Colonic mucosa (tissue), 4 donors: ENCODE data around the gene KRT25. TPM values are rescaled to one million over a fixed set of nuclear protein-coding genes. Genes with fewer than 3 reads are reported as not detected.
"Not testable (repeated sequence)": the region's sequence is repeated elsewhere in the genome, so short reads cannot be mapped to it uniquely, and the experiment has no call there.

Source experiments
- DNase-seq: peaks from one replicate; pipeline ENCODE4 v3.0.0-alpha.2; 2020
- H3K27ac ChIP-seq: fragments of 200-600 bp; one replicate; pipeline ENCODE4 v1.8.0; 2021
- H3K27me3 ChIP-seq: fragments of 200-600 bp; one replicate; pipeline ENCODE4 v1.8.0; 2021
- H3K36me3 ChIP-seq: fragments of 200-600 bp; one replicate; pipeline ENCODE4 v1.8.0; 2021
- H3K4me1 ChIP-seq: fragments of 200-600 bp; one replicate; pipeline ENCODE4 v1.8.0; 2021; ENCODE audit warnings: mild to moderate bottlenecking
- H3K4me3 ChIP-seq: fragments of 200-600 bp; one replicate; pipeline ENCODE4 v1.8.0; 2021
- H3K9ac ChIP-seq, 2 donors: one replicate each; pipeline ENCODE4 v1.7.0; 2013; ENCODE audit warnings: control low read depth in 2 of 2, low read depth in 2 of 2, low read length in 2 of 2
- H3K9me3 ChIP-seq: fragments of 200-600 bp; one replicate; pipeline ENCODE4 v1.8.0; 2021
- intact Hi-C: fragments of 100-400 bp; cut with DNase I; formaldehyde crosslinking; loops from one replicate; pipeline ENCODE4 v1.14.1; 2022
- total RNA-seq, 2 donors: library from RNA; stranded (reverse); fragmentation: NEBNext Ultra II Directional in 1 of 2; extraction: Animal tissue kit (Norgen Biotek cat#: 25700) in 1 of 2; gene quantifications; one replicate each; pipeline ENCODE4 v1.2.1, GENCODE V29; 2021
- TF ChIP-seq, protein P1 (sequence below): fragments of 200-600 bp; IDR thresholded peaks from one replicate; pipeline ENCODE4 v1.8.0; 2022; ENCODE audit warnings: antibody characterized with exemption, mild to moderate bottlenecking
- donor health status: healthy.
- donor health status: DM: no; HTN: no; CAD: no.
- donor health status: DM: no; HTN: no; CAD: no.

KRT25 gene
- total RNA-seq, 2 donors from 2014 or later, result not detected

GRCh38 chr17:40760105-40761016, 5.2 kb upstream of the KRT25 start:
- no peak overlapping the region for H3K27ac ChIP-seq
- DNase-seq, result no peak
- intact Hi-C loops, result no loop called here
- no peaks in the 10 kb centered on the region for H3K9me3 ChIP-seq
- no peaks in the 10 kb centered on the region for H3K4me1 ChIP-seq
- no peaks in the 10 kb centered on the region for H3K27me3 ChIP-seq
- no peak overlapping the region for H3K4me3 ChIP-seq
- no peak overlapping the region for H3K9ac ChIP-seq
- H3K36me3 ChIP-seq, result no peaks in the 10 kb centered on the region
- TF ChIP-seq, protein P1, sequence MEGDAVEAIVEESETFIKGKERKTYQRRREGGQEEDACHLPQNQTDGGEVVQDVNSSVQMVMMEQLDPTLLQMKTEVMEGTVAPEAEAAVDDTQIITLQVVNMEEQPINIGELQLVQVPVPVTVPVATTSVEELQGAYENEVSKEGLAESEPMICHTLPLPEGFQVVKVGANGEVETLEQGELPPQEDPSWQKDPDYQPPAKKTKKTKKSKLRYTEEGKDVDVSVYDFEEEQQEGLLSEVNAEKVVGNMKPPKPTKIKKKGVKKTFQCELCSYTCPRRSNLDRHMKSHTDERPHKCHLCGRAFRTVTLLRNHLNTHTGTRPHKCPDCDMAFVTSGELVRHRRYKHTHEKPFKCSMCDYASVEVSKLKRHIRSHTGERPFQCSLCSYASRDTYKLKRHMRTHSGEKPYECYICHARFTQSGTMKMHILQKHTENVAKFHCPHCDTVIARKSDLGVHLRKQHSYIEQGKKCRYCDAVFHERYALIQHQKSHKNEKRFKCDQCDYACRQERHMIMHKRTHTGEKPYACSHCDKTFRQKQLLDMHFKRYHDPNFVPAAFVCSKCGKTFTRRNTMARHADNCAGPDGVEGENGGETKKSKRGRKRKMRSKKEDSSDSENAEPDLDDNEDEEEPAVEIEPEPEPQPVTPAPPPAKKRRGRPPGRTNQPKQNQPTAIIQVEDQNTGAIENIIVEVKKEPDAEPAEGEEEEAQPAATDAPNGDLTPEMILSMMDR, result no peak

DNA sequence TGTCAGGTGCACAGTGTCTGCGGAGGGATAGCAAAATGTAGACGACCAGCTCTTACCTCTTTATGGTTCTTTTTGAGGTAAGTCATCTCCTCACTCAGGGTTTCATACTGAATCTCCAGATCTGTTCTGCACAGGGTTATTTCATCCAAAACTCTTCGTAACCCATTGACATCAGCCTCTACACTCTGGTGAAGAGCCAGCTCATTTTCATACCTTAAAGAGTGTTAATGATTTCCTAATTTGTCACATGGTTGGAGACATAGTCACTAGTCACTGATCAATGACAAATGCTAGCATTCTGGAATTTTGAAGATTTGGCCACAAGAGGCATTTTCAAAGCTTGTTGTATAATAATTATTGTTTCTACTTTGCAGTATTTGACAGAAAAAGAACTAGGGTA, 1.3 kb downstream of the KRT25 start:
- H3K27ac ChIP-seq, result no peak overlapping the region
- H3K9ac ChIP-seq, result no peak overlapping the region
- H3K27me3 ChIP-seq, result no peaks in the 10 kb centered on the region
- no peaks in the 10 kb centered on the region for H3K4me1 ChIP-seq
- H3K36me3 ChIP-seq, result no peaks in the 10 kb centered on the region
- TF ChIP-seq, protein P1, result no peak
- intact Hi-C loops, result no loop called here
- DNase-seq, result no peak
- H3K4me3 ChIP-seq, result no peak overlapping the region
- no peaks in the 10 kb centered on the region for H3K9me3 ChIP-seq

GRCh38 chr17:40751065-40751464, 4.1 kb downstream of the KRT25 start:
- Histone ChIP-seq H3K4me1 (no peaks in the 10 kb centered on the region), H3K36me3 (no peaks in the 10 kb centered on the region), H3K9me3 (no peaks in the 10 kb centered on the region), H3K9ac (no peak overlapping the region), H3K27me3 (no peaks in the 10 kb centered on the region), H3K4me3 (no peak overlapping the region), H3K27ac (no peak overlapping the region)
- TF ChIP-seq, protein P1, result no peak
- DNase-seq, result no peak
- intact Hi-C loops, result no loop called here

GRCh38 chr17:40750391-40750790, 4.7 kb downstream of the KRT25 start:
- Histone ChIP-seq H3K4me1 (no peaks in the 10 kb centered on the region), H3K9ac (no peak overlapping the region), H3K36me3 (no peaks in the 10 kb centered on the region), H3K9me3 (no peaks in the 10 kb centered on the region), H3K27ac (no peak overlapping the region), H3K4me3 (no peak overlapping the region), H3K27me3 (no peaks in the 10 kb centered on the region)
- intact Hi-C loops, result no loop called here
- TF ChIP-seq, protein P1, result no peak
- DNase-seq, result no peak

DNA sequence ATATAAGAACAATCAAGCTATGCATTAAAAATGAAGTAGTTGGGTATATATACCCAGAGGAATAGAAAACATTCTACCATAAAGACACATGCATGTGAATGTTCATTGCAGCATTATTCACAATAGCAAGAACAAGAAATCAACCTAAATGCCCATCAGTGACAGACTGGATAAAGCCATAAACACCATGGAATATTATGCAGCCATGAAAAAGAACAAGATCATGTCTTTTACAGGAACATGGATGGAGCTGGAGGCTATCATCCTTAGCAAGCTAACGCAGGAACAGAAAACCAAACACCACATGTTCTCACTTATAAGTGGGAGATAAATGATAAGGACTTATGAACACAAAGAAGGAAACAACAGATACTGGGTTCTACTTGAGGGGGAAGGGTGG, 6.5 kb downstream of the KRT25 start:
- H3K9ac ChIP-seq, H3K27me3 ChIP-seq, H3K27ac ChIP-seq, DNase-seq, H3K36me3 ChIP-seq, H3K4me1 ChIP-seq, H3K9me3 ChIP-seq, intact Hi-C loops, H3K4me3 ChIP-seq: not testable (repeated sequence)

DNA sequence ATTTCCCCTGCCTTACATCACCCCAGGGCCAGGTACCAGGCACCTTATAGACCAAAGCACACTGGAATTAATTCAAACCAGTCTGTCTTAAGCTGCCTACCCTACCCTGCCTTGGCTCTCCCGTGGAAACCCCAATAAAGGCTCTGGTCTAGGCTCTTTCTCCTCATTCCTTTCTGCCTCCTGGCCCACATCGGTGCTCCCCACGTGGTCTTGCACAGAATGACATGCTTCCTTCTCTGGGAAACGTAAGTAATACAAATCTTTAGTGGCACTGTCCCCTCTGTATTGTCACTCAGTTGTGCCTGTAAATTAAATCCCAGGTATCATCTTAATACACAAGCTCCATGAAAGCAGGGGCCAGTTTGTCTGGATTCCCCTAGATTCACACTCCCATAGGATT, 16.6 kb downstream of the KRT25 start:
- intact Hi-C loops, result no loop called here
- Histone ChIP-seq H3K4me3 (no peak overlapping the region), H3K9me3 (no peaks in the 10 kb centered on the region), H3K27ac (no peak overlapping the region), H3K36me3 (no peaks in the 10 kb centered on the region), H3K4me1 (no peaks in the 10 kb centered on the region), H3K9ac (no peak overlapping the region), H3K27me3 (no peaks in the 10 kb centered on the region)
- TF ChIP-seq, protein P1, result no peak
- DNase-seq, result no peak
